ENCODE data around the gene HEG1.
A peak's percentile ranks its signal among the peaks of the same experiment; 100 is the strongest.

HEG1 gene

DNA sequence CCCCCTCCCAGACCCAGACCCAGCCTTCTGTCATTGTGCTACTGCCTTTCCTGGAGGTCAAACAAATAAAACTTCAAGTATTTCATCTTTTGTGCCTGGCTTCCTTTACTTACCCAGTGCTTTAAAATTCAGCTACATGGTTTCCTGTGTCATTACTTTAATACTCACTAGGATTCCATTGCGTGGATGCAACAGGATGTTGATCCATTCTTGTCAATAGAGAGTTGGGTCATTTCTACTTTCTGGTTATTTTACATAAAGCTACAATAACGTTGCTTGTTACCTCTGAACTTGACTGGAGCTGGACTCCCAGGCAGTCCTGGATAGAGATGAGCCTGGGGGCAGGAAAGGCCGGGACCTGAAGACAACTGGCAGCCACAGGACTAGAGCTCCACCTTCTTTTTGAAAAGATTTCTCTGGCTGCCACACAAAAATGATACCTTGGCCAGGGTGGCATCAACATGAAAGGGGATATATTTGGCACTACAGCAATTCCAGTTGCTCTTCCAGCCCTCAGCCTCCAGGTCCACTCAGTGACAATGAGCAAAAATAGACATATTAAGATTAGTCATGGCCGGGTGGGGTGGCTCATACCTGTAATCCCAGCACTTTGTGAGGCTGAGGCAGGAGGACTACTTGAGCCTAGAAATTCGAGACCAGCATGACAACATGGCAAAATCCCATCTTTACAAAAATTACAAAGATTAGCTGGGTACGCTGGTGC lies 23.3 kb upstream of the HEG1 start:
- Mint-ChIP-seq H3K4me3 (no peak overlapping the region), H3K4me1 (peaks cover 5% of the 10 kb centered on the region), H3K36me3 (ENCODE audit: insufficient read depth) (no peaks in the 10 kb centered on the region), H3K9me3 (no peaks in the 10 kb centered on the region), H3K27me3 (no peaks in the 10 kb centered on the region), H3K27ac (ENCODE audit: low read depth) (no peak overlapping the region)
- DNase-seq (ENCODE audit: low spot score in 2 of 2) (no peak), ATAC-seq (replicated peaks; ENCODE audit: extremely low read depth, poor library complexity, severe bottlenecking) (no peak)

- no peaks in the 10 kb centered on the region for H3K9me3 Mint-ChIP-seq
- ATAC-seq (replicated peaks; ENCODE audit: extremely low read depth, poor library complexity, severe bottlenecking) (no peak), DNase-seq (ENCODE audit: low spot score in 2 of 2) (no peak)
- no peak overlapping the region for H3K27ac Mint-ChIP-seq (ENCODE audit: low read depth)
- H3K4me1 Mint-ChIP-seq, result peaks cover 5% of the 10 kb centered on the region
- H3K27me3 Mint-ChIP-seq, result no peaks in the 10 kb centered on the region
- H3K4me3 Mint-ChIP-seq, result no peak overlapping the region
- no peaks in the 10 kb centered on the region for H3K36me3 Mint-ChIP-seq (ENCODE audit: insufficient read depth)
These were observed 22.1 kb upstream of the HEG1 start for GRCh38 chr3:125077864-125078263.

DNA sequence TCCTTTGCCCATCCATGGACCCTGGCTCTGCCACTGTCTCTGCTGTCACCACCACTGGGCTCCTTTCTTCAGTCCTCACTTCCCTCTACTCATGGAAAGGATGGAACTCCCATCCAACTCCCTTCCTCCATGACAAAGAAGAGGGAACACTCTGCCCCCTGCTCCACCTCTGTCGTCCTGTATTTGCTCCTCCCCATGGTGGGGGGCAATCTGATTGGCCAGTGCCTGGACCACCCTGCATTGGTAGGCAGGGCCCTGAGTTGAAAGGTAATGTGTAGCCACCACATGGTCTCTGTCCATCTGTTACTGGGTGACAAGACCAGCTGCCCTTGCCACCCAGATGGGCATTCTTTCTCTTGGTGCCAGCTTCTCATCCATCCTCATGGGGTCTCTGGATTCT lies 20.7 kb upstream of the HEG1 start:
- Mint-ChIP-seq H3K36me3 (ENCODE audit: insufficient read depth) (no peaks in the 10 kb centered on the region), H3K27me3 (no peaks in the 10 kb centered on the region), H3K27ac (ENCODE audit: low read depth) (peak overlapping the region; percentile 71), H3K4me3 (no peak overlapping the region), H3K9me3 (no peaks in the 10 kb centered on the region), H3K4me1 (peaks cover 5% of the 10 kb centered on the region)
- no peak for DNase-seq (ENCODE audit: low spot score in 2 of 2)
- no peak for ATAC-seq (replicated peaks; ENCODE audit: extremely low read depth, poor library complexity, severe bottlenecking)

GRCh38 chr3:125075738-125076137 lies 19.9 kb upstream of the HEG1 start:
- no peak overlapping the region for H3K27ac Mint-ChIP-seq (ENCODE audit: low read depth)
- no peaks in the 10 kb centered on the region for H3K9me3 Mint-ChIP-seq
- DNase-seq (ENCODE audit: low spot score in 2 of 2), result no peak
- peaks cover 5% of the 10 kb centered on the region for H3K4me1 Mint-ChIP-seq
- H3K27me3 Mint-ChIP-seq, result no peaks in the 10 kb centered on the region
- no peak for ATAC-seq (replicated peaks; ENCODE audit: extremely low read depth, poor library complexity, severe bottlenecking)
- no peaks in the 10 kb centered on the region for H3K36me3 Mint-ChIP-seq (ENCODE audit: insufficient read depth)
- H3K4me3 Mint-ChIP-seq, result no peak overlapping the region

DNA sequence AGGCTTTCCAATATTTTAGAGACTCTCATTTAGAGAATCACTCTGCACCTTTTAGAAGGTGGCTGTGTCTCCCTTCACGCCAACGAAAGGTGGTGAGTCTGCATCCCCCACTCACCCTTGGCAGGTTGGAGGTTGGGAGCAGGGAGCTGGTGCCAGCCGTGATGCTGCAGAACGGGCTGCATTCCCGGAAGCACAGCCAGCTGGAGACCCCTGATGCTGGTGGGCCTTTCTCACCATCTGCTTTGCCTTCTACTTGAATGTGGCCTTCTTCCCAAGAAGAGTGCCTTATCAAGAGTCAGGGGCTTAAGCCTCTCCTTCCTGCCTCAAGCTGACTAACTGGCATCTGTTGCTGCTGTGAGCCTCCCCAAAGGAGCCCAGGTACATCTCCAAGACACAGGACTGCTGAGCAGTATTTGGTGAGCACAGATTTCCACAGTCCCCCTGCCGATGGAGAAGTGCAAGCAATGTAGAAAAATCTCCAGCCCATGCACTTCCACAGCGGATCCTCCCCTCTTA lies 17.7 kb upstream of the HEG1 start:
- Mint-ChIP-seq H3K36me3 (ENCODE audit: insufficient read depth) (no peaks in the 10 kb centered on the region), H3K4me1 (peaks cover 18% of the 10 kb centered on the region), H3K9me3 (no peaks in the 10 kb centered on the region), H3K27ac (ENCODE audit: low read depth) (no peak overlapping the region), H3K27me3 (no peaks in the 10 kb centered on the region), H3K4me3 (no peak overlapping the region)
- no peak for ATAC-seq (replicated peaks; ENCODE audit: extremely low read depth, poor library complexity, severe bottlenecking)
- DNase-seq (ENCODE audit: low spot score in 2 of 2), result no peak

DNA sequence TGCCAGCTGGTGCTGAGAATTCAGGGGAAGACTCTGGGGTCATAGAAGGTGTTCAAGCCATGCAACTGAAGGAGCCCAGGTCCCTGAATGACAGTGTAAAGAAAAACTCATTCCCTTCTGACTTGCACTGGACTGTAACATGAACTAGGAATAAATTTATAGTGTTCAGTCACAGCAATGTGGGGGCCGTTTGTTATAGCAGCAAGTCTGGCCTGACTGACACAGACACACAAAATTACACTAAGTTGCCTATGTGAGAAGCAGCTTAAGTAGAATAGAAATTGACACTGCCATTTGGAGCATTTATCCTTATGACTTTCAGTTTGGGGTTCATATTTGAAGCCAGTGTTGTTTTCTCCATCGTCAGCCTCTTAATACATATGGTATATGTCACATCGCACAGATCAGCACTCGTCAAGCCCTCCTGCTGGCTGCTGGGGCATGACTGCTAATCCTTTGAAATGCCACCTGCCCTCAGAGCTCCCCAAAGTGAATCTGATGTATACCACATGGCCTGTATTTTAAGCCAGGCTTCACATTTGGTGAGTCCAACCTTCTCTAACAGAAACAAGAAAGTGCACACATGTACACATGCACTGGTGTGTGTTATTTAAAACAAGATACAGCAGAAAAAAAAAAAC lies 17.1 kb upstream of the HEG1 start:
- DNase-seq (ENCODE audit: low spot score in 2 of 2) (no peak), ATAC-seq (replicated peaks; ENCODE audit: extremely low read depth, poor library complexity, severe bottlenecking) (no peak)
- Mint-ChIP-seq H3K4me3 (no peak overlapping the region), H3K27ac (ENCODE audit: low read depth) (no peak overlapping the region), H3K4me1 (peaks cover 14% of the 10 kb centered on the region), H3K27me3 (no peaks in the 10 kb centered on the region), H3K36me3 (ENCODE audit: insufficient read depth) (no peaks in the 10 kb centered on the region), H3K9me3 (no peaks in the 10 kb centered on the region)

DNA sequence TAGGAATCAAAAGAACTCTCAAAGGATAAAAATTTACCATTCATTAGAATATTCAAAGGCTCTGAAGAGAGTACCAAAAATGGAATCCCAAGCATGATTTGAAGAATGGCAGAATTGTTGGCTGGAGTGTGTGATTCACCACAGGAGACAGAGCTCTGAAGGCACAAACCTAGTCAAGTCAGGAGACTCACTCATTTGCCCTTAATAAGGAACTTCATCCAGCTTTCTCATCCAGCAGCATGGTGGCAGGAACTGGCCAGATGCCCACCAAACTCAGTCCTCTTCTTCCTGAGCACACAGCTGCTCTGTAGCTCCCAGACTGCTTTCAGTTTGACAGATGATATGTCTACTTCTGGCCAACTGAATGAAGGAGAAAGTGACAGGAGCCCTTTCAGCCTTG lies 16.5 kb upstream of the HEG1 start:
- Mint-ChIP-seq H3K4me1 (peaks cover 13% of the 10 kb centered on the region), H3K36me3 (ENCODE audit: insufficient read depth) (no peaks in the 10 kb centered on the region), H3K27ac (ENCODE audit: low read depth) (no peak overlapping the region), H3K27me3 (no peaks in the 10 kb centered on the region), H3K9me3 (no peaks in the 10 kb centered on the region), H3K4me3 (no peak overlapping the region)
- no peak for ATAC-seq (replicated peaks; ENCODE audit: extremely low read depth, poor library complexity, severe bottlenecking)
- no peak for DNase-seq (ENCODE audit: low spot score in 2 of 2)

- Mint-ChIP-seq H3K4me3 (no peak overlapping the region), H3K4me1 (peaks cover 13% of the 10 kb centered on the region), H3K9me3 (no peaks in the 10 kb centered on the region), H3K36me3 (ENCODE audit: insufficient read depth) (no peaks in the 10 kb centered on the region), H3K27ac (ENCODE audit: low read depth) (no peak overlapping the region), H3K27me3 (no peaks in the 10 kb centered on the region)
- DNase-seq (ENCODE audit: low spot score in 2 of 2), result no peak
- ATAC-seq (replicated peaks; ENCODE audit: extremely low read depth, poor library complexity, severe bottlenecking), result no peak
These were observed 14.4 kb upstream of the HEG1 start for GRCh38 chr3:125069968-125070745.

GRCh38 chr3:125069452-125069851 lies 13.7 kb upstream of the HEG1 start:
- Mint-ChIP-seq H3K27me3 (peaks cover 3% of the 10 kb centered on the region), H3K9me3 (no peaks in the 10 kb centered on the region), H3K27ac (ENCODE audit: low read depth) (no peak overlapping the region), H3K36me3 (ENCODE audit: insufficient read depth) (no peaks in the 10 kb centered on the region), H3K4me1 (peaks cover 13% of the 10 kb centered on the region), H3K4me3 (no peak overlapping the region)
- ATAC-seq (replicated peaks; ENCODE audit: extremely low read depth, poor library complexity, severe bottlenecking) (no peak), DNase-seq (ENCODE audit: low spot score in 2 of 2) (no peak)

GRCh38 chr3:125068265-125068664 lies 12.5 kb upstream of the HEG1 start:
- H3K4me1 Mint-ChIP-seq, result peaks cover 13% of the 10 kb centered on the region
- no peak overlapping the region for H3K27ac Mint-ChIP-seq (ENCODE audit: low read depth)
- ATAC-seq (replicated peaks; ENCODE audit: extremely low read depth, poor library complexity, severe bottlenecking), result no peak
- no peaks in the 10 kb centered on the region for H3K36me3 Mint-ChIP-seq (ENCODE audit: insufficient read depth)
- no peaks in the 10 kb centered on the region for H3K9me3 Mint-ChIP-seq
- no peak overlapping the region for H3K4me3 Mint-ChIP-seq
- no peak for DNase-seq (ENCODE audit: low spot score in 2 of 2)
- H3K27me3 Mint-ChIP-seq, result peaks cover 15% of the 10 kb centered on the region

GRCh38 chr3:125067225-125067624 lies 11.4 kb upstream of the HEG1 start:
- H3K9me3 Mint-ChIP-seq, result no peaks in the 10 kb centered on the region
- no peak overlapping the region for H3K4me3 Mint-ChIP-seq
- ATAC-seq (replicated peaks; ENCODE audit: extremely low read depth, poor library complexity, severe bottlenecking) (no peak), DNase-seq (ENCODE audit: low spot score in 2 of 2) (no peak)
- H3K4me1 Mint-ChIP-seq, result peaks cover 13% of the 10 kb centered on the region
- H3K36me3 Mint-ChIP-seq (ENCODE audit: insufficient read depth), result no peaks in the 10 kb centered on the region
- no peak overlapping the region for H3K27ac Mint-ChIP-seq (ENCODE audit: low read depth)
- peaks cover 17% of the 10 kb centered on the region for H3K27me3 Mint-ChIP-seq

DNA sequence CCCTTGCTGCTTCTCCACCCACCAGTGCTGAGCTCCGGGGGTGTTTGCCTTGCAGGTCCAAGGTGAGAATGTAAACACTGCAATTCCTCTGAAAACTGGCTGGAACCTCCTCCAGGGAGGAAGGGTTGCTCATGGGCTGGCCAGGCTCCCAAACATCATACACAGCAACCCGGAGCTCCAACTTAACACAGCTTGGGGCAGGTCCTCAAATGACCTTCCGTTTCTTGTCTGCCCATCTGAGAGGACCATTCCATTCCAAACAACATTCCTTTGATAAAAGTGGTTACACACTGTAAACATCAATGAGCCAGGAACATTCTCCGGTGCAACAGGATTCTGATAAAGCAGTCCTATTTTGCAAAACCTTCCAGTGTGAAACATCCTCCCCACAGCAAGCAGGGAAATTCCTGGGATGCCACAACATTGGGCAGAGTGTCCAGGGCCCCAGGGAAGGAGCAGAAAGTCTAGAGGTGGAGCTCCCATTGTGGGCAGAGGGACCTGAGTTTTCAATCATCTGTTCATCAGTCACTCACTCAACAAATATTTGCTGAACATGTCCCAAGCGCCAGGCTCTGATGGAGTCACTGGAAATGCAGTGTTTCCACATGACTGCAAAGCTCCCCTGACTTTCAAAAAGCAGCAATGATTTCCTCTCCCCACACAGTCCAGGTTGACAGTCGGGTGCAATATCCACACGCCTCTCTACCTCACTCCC lies 7.3 kb upstream of the HEG1 start:
- Mint-ChIP-seq H3K27me3 (peaks cover 36% of the 10 kb centered on the region), H3K4me1 (no peaks in the 10 kb centered on the region), H3K27ac (ENCODE audit: low read depth) (no peak overlapping the region), H3K9me3 (no peaks in the 10 kb centered on the region), H3K36me3 (ENCODE audit: insufficient read depth) (no peaks in the 10 kb centered on the region), H3K4me3 (no peak overlapping the region)
- DNase-seq (ENCODE audit: low spot score in 2 of 2), result no peak
- no peak for ATAC-seq (replicated peaks; ENCODE audit: extremely low read depth, poor library complexity, severe bottlenecking)
